CD4-positive, alpha-beta T cell (primary cell): ENCODE results near the gene MPPED1. TPM values are rescaled to one million over a fixed set of nuclear protein-coding genes. Genes with fewer than 3 reads are reported as not detected.

ENCODE experiments used
- ATAC-seq: fragments of 200-7000 bp; cut with Tn5 transposase; one replicate; pipeline ENCODE4 v1.10.0; 2022; ENCODE audit warnings: mild to moderate bottlenecking; ENCODE audit not compliant: poor library complexity
- CTCF ChIA-PET: fragments of 350-600 bp; sonication (Branson Sonifier 250); formaldehyde crosslinking; loops from one replicate; lab custom pipeline; 2021; ENCODE audit warnings: antibody characterized with exemption, inconsistent platforms; lab: Charles Lee
- POLR2A ChIA-PET: fragments of 350-600 bp; sonication (Branson Sonifier 250); formaldehyde crosslinking; loops from one replicate; lab custom pipeline; 2021; ENCODE audit warnings: antibody characterized with exemption, inconsistent platforms; lab: Charles Lee
- DNase-seq, 14 experiments: peaks; one replicate each; pipeline ENCODE4 v3.0.0-alpha.2; 2013 to 2020; ENCODE audit warnings: mixed read lengths in 2 of 14
- H3K27ac ChIP-seq, 2 donors: one replicate each; pipeline versions ENCODE4 v1.5.1 to v1.7.0; 2013; ENCODE audit warnings: low read length in 2 of 2, low read depth in 1 of 2, mild to moderate bottlenecking in 1 of 2
- H3K27me3 ChIP-seq, 2 experiments: 1 replicate in 1 of 2; 2 replicates in 1 of 2; pipeline versions ENCODE4 v1.6.1 to v1.7.0; 2013; ENCODE audit warnings: low read length in 2 of 2, control low read depth in 1 of 2, mild to moderate bottlenecking in 1 of 2, moderate library complexity in 1 of 2; ENCODE audit not compliant: insufficient read depth in 2 of 2, control insufficient read depth in 1 of 2
- H3K36me3 ChIP-seq: one replicate; pipeline ENCODE4 v1.6.1; 2013; ENCODE audit warnings: low read length, control low read depth; ENCODE audit not compliant: insufficient read depth
- H3K4me1 ChIP-seq: one replicate; pipeline ENCODE4 v1.6.1; 2013; ENCODE audit warnings: low read length, control low read depth; ENCODE audit not compliant: insufficient read depth
- H3K4me3 ChIP-seq: one replicate; pipeline ENCODE4 v1.5.1; 2013; ENCODE audit warnings: mild to moderate bottlenecking, low read length, moderate library complexity
- H3K9me3 ChIP-seq, 2 experiments: 1 replicate in 1 of 2; 2 replicates in 1 of 2; pipeline versions ENCODE4 v1.6.1 to v1.7.0; 2013; ENCODE audit warnings: low read length in 2 of 2, mild to moderate bottlenecking in 2 of 2, control low read depth in 1 of 2, moderate library complexity in 1 of 2; ENCODE audit not compliant: control insufficient read depth in 1 of 2, insufficient read depth in 1 of 2
- H3K27ac Mint-ChIP-seq: one replicate; pipeline ENCODE4 v1.8.0; 2020; ENCODE audit warnings: mixed read lengths
- H3K27me3 Mint-ChIP-seq: one replicate; pipeline ENCODE4 v1.8.0; 2021; ENCODE audit warnings: mixed read lengths
- H3K36me3 Mint-ChIP-seq: one replicate; pipeline ENCODE4 v1.8.0; 2021; ENCODE audit warnings: low read depth, mixed read lengths
- H3K4me1 Mint-ChIP-seq: one replicate; pipeline ENCODE4 v1.8.0; 2021; ENCODE audit warnings: low read depth, mixed read lengths
- H3K4me3 Mint-ChIP-seq: one replicate; pipeline ENCODE4 v1.8.0; 2020; ENCODE audit warnings: mild to moderate bottlenecking, mixed read lengths
- H3K9me3 Mint-ChIP-seq: one replicate; pipeline ENCODE4 v1.8.0; 2020; ENCODE audit warnings: mixed read lengths
- CTCF ChIP-seq: fragments of 200-600 bp; IDR thresholded peaks from one replicate; pipeline ENCODE4 v1.8.0; 2022; ENCODE audit warnings: antibody characterized with exemption, mild to moderate bottlenecking
- intact Hi-C, 2 experiments: fragments of 100-400 bp; cut with DNase I in 1 of 2; cut with micrococcal nuclease in 1 of 2; formaldehyde crosslinking; loops; one replicate each; pipeline versions ENCODE4 v1.15.1 to v1.9.0; 2023 to 2025; cut with DNase I, micrococcal nuclease
- total RNA-seq, 174 experiments: library from RNA in 2 of 174; stranded (reverse) in 2 of 174; gene quantifications; one replicate each; pipeline ENCODE4 v1.2.3 and lab custom pipeline; 2021 to 2026

The MPPED1 gene
- total RNA-seq, 2 experiments from 2014 or later, result not detected

DNA sequence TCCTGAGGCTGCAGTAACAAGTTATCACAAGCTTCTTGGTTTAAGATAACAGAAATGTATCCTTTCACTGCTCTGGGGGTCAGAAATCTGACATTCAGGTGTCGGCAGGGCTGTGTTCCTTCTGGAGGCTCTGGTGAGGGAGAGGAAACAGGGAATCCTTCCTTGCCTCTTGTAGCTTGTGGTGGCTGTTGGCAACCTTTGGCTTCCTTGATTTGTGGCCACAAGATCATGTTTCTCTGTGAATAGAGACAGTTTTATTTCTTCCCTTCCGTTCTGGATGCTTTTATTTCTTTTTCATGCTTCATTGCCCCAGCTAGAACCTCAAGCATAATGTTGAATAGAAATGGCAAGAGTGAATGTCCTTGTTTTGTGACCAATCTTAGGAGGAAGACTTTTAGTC is 44.0 kb downstream of the MPPED1 start:
- Histone ChIP-seq H3K4me1 (no peaks in the 10 kb centered on the region), H3K36me3 (no peaks in the 10 kb centered on the region), H3K4me3 (no peak overlapping the region), H3K9me3 (no peaks in the 10 kb centered on the region), H3K27ac (no peak overlapping the region), H3K27me3 (peaks cover 4 to 7% of the 10 kb centered on the region in 2 experiments)
- H3K27ac Mint-ChIP-seq, result no peak overlapping the region
- CTCF ChIA-PET, result no interaction called here
- peaks cover 53% of the 10 kb centered on the region for H3K27me3 Mint-ChIP-seq
- DNase-seq, result no peak
- TF ChIP-seq CTCF, result no peak
- no peak overlapping the region for H3K4me3 Mint-ChIP-seq
- H3K4me1 Mint-ChIP-seq, result no peaks in the 10 kb centered on the region
- no peak for ATAC-seq
- no peaks in the 10 kb centered on the region for H3K36me3 Mint-ChIP-seq
- intact Hi-C loops, result no loop called here
- POLR2A ChIA-PET, result no interaction called here
- no peaks in the 10 kb centered on the region for H3K9me3 Mint-ChIP-seq

DNA sequence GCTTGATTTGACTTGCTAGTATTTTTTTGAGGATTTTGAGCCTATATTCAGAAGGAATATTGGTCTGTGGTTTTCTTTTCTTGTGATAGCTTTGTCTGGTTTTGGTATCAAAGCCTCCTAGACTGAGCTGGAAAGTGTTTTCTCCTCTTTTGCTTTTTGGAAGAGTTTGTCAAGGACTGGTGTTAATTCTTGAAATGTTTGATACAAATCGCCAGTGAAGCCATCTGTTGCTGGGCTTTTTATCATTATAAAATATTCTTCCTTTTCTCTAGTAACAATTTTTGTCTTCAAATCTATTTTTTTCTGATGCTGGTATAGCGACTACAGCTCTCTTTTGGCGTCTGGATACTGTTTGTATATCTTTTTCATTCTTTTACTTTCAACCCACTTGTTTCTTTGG is 45.2 kb downstream of the MPPED1 start:
- H3K27me3 ChIP-seq, result peaks cover 4 to 7% of the 10 kb centered on the region in 2 experiments
- H3K4me1 ChIP-seq, result no peaks in the 10 kb centered on the region
- no peak overlapping the region for H3K4me3 ChIP-seq
- no peaks in the 10 kb centered on the region for H3K9me3 ChIP-seq
- H3K9me3 Mint-ChIP-seq, result no peaks in the 10 kb centered on the region
- intact Hi-C loops, result no loop called here
- ChIA-PET POLR2A (no interaction called here), CTCF (no interaction called here)
- H3K36me3 ChIP-seq, result no peaks in the 10 kb centered on the region
- no peak overlapping the region for H3K4me3 Mint-ChIP-seq
- H3K27me3 Mint-ChIP-seq, result peaks cover 50% of the 10 kb centered on the region
- ATAC-seq (no peak), DNase-seq (no peak)
- TF ChIP-seq CTCF, result no peak
- H3K4me1 Mint-ChIP-seq, result no peaks in the 10 kb centered on the region
- H3K27ac Mint-ChIP-seq, result no peak overlapping the region
- H3K27ac ChIP-seq, result no peak overlapping the region
- no peaks in the 10 kb centered on the region for H3K36me3 Mint-ChIP-seq

DNA sequence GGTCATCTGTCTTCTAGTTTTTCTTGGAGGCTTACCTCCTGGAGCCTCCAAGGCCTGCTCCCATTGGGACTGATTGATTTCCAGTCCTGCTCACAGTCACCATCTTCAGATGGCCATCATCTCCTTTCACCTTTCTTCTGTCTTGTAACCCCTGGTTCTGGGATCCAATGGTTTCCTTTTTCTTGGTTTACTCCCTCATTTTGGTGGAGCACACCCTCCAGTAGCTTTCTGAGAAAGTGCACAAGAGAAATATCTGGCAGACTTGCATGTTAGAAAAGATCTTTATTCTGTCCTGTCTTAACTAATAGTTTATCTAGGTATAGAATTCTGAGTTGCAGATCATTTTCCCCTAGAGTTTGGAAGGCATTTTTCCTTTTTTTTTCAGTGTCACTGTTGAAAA is 50.9 kb downstream of the MPPED1 start:
- CTCF ChIA-PET, result no interaction called here
- no peaks in the 10 kb centered on the region for H3K36me3 Mint-ChIP-seq
- Histone ChIP-seq H3K27ac (no peak overlapping the region), H3K4me1 (no peaks in the 10 kb centered on the region), H3K4me3 (no peak overlapping the region), H3K27me3 (peaks cover 3 to 19% of the 10 kb centered on the region in 2 experiments), H3K36me3 (no peaks in the 10 kb centered on the region), H3K9me3 (peaks cover 0 to 13% of the 10 kb centered on the region in 2 experiments)
- no peak for TF ChIP-seq CTCF
- H3K4me1 Mint-ChIP-seq, result no peaks in the 10 kb centered on the region
- POLR2A ChIA-PET, result interaction anchor here (0.6 kb wide), 1 partner anchor 940 kb away, joined by 3 read pairs; no protein-coding TSS in a partner anchor
- peaks cover 7% of the 10 kb centered on the region for H3K9me3 Mint-ChIP-seq
- intact Hi-C loops, result no loop called here
- no peak for DNase-seq
- ATAC-seq, result no peak
- peaks cover 41% of the 10 kb centered on the region for H3K27me3 Mint-ChIP-seq
- H3K27ac Mint-ChIP-seq, result no peak overlapping the region
- H3K4me3 Mint-ChIP-seq, result no peak overlapping the region
